GM12873 (cell line): ENCODE measurements around the gene OLFML2A.

Experiments used
- CTCF ChIP-seq: IDR thresholded peaks from 2 replicates; pipeline ENCODE4 v1.5.1; 2012; ENCODE audit warnings: low read depth, mild to moderate bottlenecking, moderate library complexity, low read length, control low read depth; ENCODE audit not compliant: insufficient read depth; ENCODE audit errors: missing control alignments

The OLFML2A gene

DNA sequence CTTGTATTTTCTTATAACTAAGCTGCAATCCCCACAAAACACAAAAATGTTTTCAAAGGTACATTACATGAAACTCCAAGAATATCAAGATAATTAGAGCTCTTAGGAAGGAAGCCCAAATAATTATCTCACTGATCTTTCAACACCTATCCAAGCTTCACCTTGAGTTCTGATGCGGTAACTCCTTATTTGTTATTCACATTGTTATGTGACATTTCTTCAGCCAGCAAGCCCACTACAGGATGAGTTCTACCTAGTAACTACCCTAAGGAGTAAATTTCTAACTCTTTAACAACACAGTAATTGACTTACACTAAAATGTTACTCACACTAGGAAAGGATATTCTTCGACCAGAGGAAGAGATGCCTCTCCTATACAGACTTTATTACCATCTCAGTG, 15.7 kb upstream of the OLFML2A start:
- TF ChIP-seq CTCF = no peak

DNA sequence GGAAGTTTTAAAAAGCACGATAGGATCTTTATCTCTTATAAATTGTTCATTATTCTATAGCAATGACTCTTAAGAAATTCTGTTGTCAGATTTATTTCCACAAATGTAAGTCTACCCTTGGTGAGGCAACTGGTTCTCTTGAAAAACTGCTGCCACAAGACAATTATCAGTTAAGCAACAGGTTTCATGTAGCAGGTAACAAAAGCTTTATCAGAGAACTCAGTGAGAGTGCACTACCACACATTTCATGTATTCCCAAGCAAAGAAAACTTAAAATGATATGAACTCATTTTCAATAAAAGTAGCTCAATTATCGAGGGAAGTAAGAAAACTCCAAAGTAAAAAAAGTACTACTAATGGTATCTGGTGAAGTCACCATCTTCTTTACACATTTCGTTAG, 15.2 kb upstream of the OLFML2A start:
- TF ChIP-seq CTCF = no peak

DNA sequence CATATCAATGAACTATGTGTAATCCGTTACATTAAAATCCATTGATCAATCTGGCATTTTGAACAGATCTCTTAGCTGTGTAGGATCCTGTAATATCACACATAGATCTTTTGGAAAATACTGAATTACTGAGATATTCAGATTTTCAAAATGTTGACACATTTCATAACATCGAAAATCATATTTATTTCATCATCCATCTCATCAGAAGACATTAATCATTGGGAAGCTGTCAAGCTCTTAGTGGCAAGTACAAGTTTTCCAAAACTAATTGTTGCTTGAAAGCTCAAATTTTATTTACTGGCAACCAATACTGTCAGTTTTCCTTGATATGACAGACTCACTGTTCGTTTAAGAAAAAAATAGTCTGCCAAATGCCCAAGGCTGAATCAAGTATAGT, 14.3 kb upstream of the OLFML2A start:
- no peak for TF ChIP-seq CTCF

GRCh38 chr9:124764774-124765438, 12.0 kb upstream of the OLFML2A start:
- TF ChIP-seq CTCF = peak; percentile 42

GRCh38 chr9:124765439-124765835, 11.5 kb upstream of the OLFML2A start:
- no peak for TF ChIP-seq CTCF

- no peak for TF ChIP-seq CTCF
Measured at GRCh38 chr9:124766326-124766725, 10.6 kb upstream of the OLFML2A start.

DNA sequence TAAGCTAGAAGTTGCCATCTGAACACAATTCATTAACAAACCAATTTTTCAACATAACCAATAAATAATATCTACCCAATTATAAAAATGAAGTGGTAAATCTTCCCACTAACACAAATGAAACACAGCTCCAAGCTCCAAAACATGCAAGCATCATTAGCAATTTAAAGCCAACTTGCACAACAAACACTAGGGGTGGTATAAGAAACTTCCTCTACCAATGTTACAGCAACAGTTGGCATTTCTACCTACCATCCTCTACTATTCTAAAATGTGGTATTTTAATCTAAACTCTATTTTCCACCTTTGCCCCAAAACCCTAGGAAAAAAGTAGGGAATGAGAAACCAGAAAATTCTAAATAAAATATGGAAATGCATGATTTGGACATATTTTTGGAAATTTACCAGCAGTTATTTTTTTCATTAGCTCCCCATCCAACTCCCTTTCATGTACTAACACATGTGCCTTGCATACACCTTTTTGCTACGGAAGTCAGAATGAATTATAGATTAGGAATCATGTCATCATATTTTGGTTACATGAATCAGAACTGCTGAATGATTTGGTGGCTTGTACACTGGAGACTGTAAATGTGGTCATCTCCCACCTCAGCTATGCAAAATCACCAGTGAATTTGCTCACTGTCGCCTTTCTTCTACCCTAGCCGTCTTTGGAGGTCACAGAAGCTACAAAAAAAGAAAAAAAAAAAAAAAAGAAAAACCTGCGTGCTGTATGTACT, 9.9 kb upstream of the OLFML2A start:
- peak; percentile 48 for TF ChIP-seq CTCF
